ENCODE results near the gene TSPO2. TPM values are rescaled to one million over a fixed set of nuclear protein-coding genes. Genes with fewer than 3 reads are reported as not detected.

The TSPO2 gene
- polyA plus RNA-seq, 3 donors: 0.33 to 1.2 (median 0.60) TPM

DNA sequence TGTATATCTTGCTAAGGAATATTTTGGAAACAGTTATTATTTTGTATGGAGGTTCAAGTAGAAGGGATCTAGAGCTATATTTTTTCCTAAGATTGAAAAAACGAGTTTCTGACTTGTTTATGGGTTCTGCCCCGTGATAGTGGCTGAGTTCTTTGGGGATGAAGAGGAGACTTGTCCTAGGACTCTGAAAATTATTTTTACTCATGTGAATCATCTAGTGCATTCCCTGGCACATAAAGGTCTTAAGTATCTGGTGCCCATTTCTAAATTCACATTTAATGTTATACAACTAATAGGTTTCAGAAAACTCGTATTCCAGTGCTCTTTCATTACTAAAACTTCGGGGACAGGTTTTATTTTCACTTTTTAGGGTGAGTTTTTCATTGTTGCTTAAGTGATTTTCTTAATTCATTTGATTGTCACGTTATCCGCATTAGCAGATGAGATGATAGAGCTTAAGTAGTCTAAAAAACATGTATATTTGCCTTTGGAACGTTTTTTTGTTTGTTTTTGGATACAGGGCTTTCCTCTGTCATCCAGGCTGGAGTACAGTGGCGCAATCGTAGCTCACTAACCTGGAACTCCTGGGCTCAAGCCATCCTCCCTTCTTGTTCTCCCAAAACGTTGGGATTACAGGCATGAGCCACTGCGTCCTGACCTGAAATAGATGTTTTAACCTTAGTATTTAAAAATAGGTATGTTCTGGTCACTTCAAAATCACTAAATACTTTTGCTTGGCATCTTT, 32.6 kb downstream of the TSPO2 start:
- DNase-seq: no peak

GRCh38 chr6:41075651-41076626, 33.7 kb downstream of the TSPO2 start:
- no peak for DNase-seq

- no peak for DNase-seq
These were observed 35.3 kb downstream of the TSPO2 start for GRCh38 chr6:41077536-41077935.

DNA sequence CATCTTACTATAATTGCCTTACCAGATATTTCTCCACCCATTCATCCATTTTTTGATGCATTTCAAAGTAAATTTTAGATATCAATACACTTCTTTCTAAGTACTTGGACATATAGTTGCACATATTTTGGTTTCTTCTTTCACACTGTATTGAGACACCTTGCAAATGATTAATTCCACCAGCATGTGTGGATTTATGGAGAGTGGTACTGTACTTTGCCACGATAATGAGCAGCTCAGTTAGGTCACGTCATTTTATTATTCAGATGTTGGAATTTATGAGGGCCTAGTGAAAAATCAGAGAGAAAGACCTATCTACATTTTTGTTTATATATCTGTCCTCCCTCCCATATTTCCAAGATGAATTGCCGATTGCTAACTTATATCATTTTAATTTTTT, 35.8 kb downstream of the TSPO2 start:
- DNase-seq: no peak

DNA sequence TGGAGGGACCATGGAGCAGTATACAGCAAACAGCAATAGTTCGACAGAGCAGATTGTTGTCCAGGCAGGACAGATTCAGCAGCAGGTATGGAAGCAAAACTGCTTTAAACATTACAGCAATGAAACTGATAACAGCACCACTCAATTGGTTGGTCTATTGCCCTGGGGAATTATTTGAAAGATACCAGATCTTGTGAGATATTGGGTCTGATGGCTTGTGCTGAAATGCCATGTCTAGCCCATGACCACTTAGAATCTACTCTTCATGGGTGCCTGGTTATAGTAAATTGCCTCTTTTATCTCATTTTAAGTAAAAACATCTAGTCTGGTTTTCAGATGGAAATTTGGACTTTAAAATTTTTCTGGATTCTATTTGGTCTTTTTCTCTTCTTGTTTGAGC, 36.8 kb downstream of the TSPO2 start:
- DNase-seq: no peak

DNA sequence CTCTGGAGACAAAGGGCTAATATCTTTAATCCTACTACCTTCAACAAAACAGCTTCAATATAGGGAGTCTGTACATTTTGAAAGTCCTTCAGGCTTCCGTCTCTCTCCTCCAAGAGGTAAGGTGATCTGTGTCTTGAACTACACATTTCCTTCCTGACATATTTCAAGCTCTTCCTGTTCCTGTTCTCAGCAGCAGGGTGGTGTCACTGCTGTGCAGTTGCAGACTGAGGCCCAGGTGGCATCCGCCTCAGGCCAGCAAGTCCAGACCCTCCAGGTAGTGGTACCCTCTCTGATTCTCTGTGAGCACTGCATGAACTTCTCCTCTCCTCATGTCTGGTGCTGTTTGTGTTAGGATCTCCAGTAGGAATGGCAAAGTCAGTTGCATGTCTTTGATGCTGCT, 38.4 kb downstream of the TSPO2 start:
- no peak for DNase-seq

DNA sequence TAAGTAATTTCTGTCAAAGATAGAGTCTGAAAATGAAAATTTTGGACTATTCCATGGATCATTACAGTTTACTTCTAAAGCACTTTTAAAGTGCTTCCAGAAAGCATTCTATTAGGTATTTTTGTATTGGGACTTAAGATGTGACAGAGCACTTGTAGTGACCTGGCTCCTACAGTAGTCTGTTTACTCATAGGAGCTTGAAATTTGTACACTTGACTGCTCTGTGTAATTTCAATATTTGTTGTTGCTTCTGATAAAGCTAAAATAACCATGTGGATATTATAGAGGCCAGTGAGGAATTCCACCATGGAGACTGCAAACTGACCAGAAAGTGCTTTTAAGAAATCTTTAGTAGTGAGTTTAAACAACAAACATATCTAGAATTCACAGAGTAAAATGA, 40.8 kb downstream of the TSPO2 start:
- DNase-seq: no peak

- DNase-seq: no peak
These were observed 42.9 kb downstream of the TSPO2 start for GRCh38 chr6:41085182-41085581.

- DNase-seq: no peak
These were observed 46.2 kb downstream of the TSPO2 start for GRCh38 chr6:41088451-41088850.

GRCh38 chr6:41090841-41091761, 48.8 kb downstream of the TSPO2 start:
- DNase-seq: no peak

- no peak for DNase-seq
These were observed 50.3 kb downstream of the TSPO2 start for GRCh38 chr6:41092421-41093140.

DNA sequence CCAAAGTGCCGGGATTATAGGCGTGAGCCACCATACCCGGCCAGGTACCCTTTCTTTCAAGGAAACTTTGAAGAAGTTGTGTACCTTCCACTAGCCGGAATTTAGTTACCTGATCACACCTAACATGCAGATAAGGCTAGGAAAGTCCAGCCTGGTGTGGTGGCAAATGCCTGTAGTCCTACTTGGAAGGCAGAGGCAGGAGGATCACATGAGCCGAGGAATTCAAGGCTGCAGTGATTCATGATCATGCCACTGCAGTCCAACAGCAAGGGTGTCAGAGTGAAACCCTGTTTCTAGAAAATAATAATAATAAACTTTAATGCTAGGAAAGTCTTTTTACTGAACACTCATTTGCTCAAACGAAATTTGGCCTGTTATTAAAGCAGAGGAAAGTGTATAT, 51.5 kb downstream of the TSPO2 start:
- no peak for DNase-seq

Other genes with a start within 250 kb of the TSPO2 start
- 10 to 100 TPM in 1 of 3 donors, 1 to 10 TPM in 2; 5.1 to 10.7 (median 9.4) TPM for gene UNC5CL, start 3.2 kb upstream of the TSPO2 start, polyA plus RNA-seq (ENCODE audit: insufficient read length in 3 of 3)
- under 1 TPM; 0.34 to 0.99 (median 0.71) TPM for gene APOBEC2, start 10.7 kb downstream of the TSPO2 start, polyA plus RNA-seq (ENCODE audit: insufficient read length in 3 of 3)
- gene OARD1, start 29.9 kb downstream of the TSPO2 start, polyA plus RNA-seq (ENCODE audit: insufficient read length in 3 of 3): 10 to 100 TPM; 55.4 to 67.2 (median 62.2) TPM
- gene NFYA, start 30.5 kb downstream of the TSPO2 start, polyA plus RNA-seq (ENCODE audit: insufficient read length in 3 of 3): 10 to 100 TPM; 45.9 to 52.3 (median 48.1) TPM
- under 1 TPM; 0.53 to 0.88 (median 0.85) TPM for gene TREML1, start 111.9 kb downstream of the TSPO2 start, polyA plus RNA-seq (ENCODE audit: insufficient read length in 3 of 3)
- under 1 TPM; 0.47 to 0.90 (median 0.83) TPM for gene TREM2, start 120.6 kb downstream of the TSPO2 start, polyA plus RNA-seq (ENCODE audit: insufficient read length in 3 of 3)
- gene TREML2, start 158.7 kb downstream of the TSPO2 start, polyA plus RNA-seq (ENCODE audit: insufficient read length in 3 of 3): under 1 TPM; 0.09 to 0.16 (median 0.11) TPM
- under 1 TPM in 1 of 3 donors, not detected in 2; 0.03 TPM for gene TREML4, start 185.9 kb downstream of the TSPO2 start, polyA plus RNA-seq (ENCODE audit: insufficient read length in 3 of 3)
- under 1 TPM in 1 of 3 donors, not detected in 2; 0.09 TPM for gene TREM1, start 244.2 kb downstream of the TSPO2 start, polyA plus RNA-seq (ENCODE audit: insufficient read length in 3 of 3)